ENCODE data around the gene PKD1L1. TPM values are rescaled to one million over a fixed set of nuclear protein-coding genes. Genes with fewer than 3 reads are reported as not detected.
A peak's percentile ranks its signal among the peaks of the same experiment; 100 is the strongest.
"Not testable (repeated sequence)": the region's sequence is repeated elsewhere in the genome, so short reads cannot be mapped to it uniquely, and the experiment has no call there.

PKD1L1 gene
- total RNA-seq, 2 experiments from 2014 or later, result 0.08 to 0.11 TPM

DNA sequence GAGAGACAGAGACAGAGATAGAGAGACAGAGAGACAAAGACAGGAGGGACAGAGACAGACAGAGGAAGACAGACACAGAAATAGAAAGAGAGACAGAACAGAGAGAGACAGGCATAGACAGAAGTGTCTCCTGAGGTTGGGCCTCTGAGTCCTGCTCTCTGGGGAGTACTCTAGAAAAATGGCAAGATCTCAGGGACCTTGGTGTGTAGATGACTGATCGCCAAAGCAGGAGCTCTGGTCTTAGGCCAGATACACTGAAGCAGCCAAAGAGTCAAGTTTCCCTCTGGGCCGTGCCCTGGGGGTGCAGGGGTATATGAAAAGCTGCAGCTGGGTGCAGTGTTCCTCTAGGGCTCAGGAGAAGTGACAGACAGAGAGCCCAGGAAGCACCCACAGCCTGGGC is 189.7 kb downstream of the PKD1L1 start:
- no peaks in the 10 kb centered on the region for H3K36me3 Mint-ChIP-seq (ENCODE audit: low read depth)
- CTCF ChIA-PET, result no interaction called here
- H3K27me3 Mint-ChIP-seq (ENCODE audit: low read depth), result peaks cover 3% of the 10 kb centered on the region
- no peak for DNase-seq
- ATAC-seq, result no peak
- no peak overlapping the region for H3K4me3 Mint-ChIP-seq
- no peak overlapping the region for H3K27ac Mint-ChIP-seq
- POLR2A ChIA-PET, result interaction anchor here (0.6 kb wide), 1 partner anchor 40 kb away, joined by 3 read pairs; no protein-coding TSS in a partner anchor
- no peaks in the 10 kb centered on the region for H3K9me3 Mint-ChIP-seq (ENCODE audit: insufficient read depth)
- no peaks in the 10 kb centered on the region for H3K4me1 Mint-ChIP-seq (ENCODE audit: low read depth)

DNA sequence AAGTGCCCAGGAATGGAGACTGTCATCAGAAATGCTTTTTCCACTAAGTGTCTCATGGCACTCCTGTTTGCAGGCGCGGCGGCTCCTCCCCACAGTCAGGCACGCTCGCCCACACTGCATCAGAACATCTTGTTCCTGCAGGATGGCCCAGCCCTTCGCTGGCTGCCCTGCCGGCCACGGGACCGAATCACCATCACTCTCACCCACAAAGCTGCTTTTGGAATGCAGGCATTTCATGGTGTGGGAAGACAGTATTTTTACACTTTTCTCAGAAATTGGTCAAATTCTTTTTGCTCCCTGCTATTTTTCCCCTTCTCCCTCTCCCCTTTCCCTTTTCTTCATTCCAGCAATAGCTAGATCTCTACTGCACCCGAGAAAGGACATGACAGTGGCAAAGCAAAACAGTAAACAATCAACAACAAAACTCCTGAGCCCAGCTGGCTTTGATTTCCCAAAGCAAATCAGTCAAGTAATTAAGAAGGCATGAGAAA is 190.3 kb downstream of the PKD1L1 start:
- no peaks in the 10 kb centered on the region for H3K36me3 Mint-ChIP-seq (ENCODE audit: low read depth)
- ATAC-seq (no peak), DNase-seq (no peak)
- no peak overlapping the region for H3K4me3 Mint-ChIP-seq
- no peaks in the 10 kb centered on the region for H3K9me3 Mint-ChIP-seq (ENCODE audit: insufficient read depth)
- ChIA-PET POLR2A (interaction anchor here (0.6 kb wide), 1 partner anchor 41 kb away, joined by 3 read pairs; no protein-coding TSS in a partner anchor), CTCF (no interaction called here)
- H3K27me3 Mint-ChIP-seq (ENCODE audit: low read depth), result peaks cover 3% of the 10 kb centered on the region
- no peak overlapping the region for H3K27ac Mint-ChIP-seq
- H3K4me1 Mint-ChIP-seq (ENCODE audit: low read depth), result no peaks in the 10 kb centered on the region

- no peaks in the 10 kb centered on the region for H3K9me3 Mint-ChIP-seq (ENCODE audit: insufficient read depth)
- no peak for DNase-seq
- H3K27ac Mint-ChIP-seq, result no peak overlapping the region
- no peaks in the 10 kb centered on the region for H3K36me3 Mint-ChIP-seq (ENCODE audit: low read depth)
- ChIA-PET CTCF (no interaction called here), POLR2A (no interaction called here)
- no peak overlapping the region for H3K4me3 Mint-ChIP-seq
- peaks cover 2% of the 10 kb centered on the region for H3K4me1 Mint-ChIP-seq (ENCODE audit: low read depth)
- no peak for ATAC-seq
- H3K27me3 Mint-ChIP-seq (ENCODE audit: low read depth), result peaks cover 4% of the 10 kb centered on the region
Measured at GRCh38 chr7:47756636-47757035, 191.6 kb downstream of the PKD1L1 start.

DNA sequence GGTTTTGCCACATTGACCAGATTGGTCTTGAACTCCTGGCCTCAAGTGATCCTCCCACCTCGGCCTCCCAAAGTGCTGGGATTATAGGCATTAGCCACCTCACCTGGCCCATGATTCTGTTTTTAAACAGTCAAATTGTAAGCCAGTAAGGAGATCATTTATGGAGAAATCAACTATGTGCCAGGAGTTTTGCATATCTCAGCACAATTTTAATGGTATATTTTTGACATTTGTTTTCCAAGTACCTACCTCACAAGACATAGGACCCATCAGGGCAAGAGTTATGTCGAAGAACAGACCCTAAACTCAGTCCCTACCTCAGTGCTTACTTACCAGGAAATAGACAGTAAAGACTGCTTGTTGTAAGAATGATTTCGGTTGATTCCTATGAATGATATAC is 193.0 kb downstream of the PKD1L1 start:
- ChIA-PET POLR2A (no interaction called here), CTCF (no interaction called here)
- H3K27me3 Mint-ChIP-seq (ENCODE audit: low read depth), result peaks cover 2% of the 10 kb centered on the region
- no peak overlapping the region for H3K4me3 Mint-ChIP-seq
- ATAC-seq, result no peak
- peaks cover 14% of the 10 kb centered on the region for H3K4me1 Mint-ChIP-seq (ENCODE audit: low read depth)
- H3K27ac Mint-ChIP-seq, result no peak overlapping the region
- no peak for DNase-seq
- no peaks in the 10 kb centered on the region for H3K36me3 Mint-ChIP-seq (ENCODE audit: low read depth)
- H3K9me3 Mint-ChIP-seq (ENCODE audit: insufficient read depth), result no peaks in the 10 kb centered on the region

DNA sequence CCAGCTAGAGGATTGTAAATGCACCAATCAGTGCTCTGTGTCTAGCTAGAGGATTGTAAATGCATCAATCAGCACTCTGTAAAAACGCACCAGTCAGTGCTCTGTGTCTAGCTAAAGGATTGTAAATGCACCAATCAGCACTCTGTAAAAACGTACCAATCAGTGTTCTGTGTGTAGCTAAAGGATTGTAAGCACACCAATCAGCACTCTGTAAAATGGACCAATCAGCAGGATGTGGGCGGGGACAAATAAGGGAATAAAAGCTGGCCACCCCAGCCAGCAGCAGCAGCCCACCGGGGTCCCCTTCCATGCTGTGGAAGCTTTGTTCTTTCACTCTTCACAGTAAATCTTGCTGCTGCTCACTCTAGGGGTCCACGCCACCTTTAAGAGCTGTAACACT is 196.5 kb downstream of the PKD1L1 start:
- H3K27me3 Mint-ChIP-seq (ENCODE audit: low read depth); H3K36me3 Mint-ChIP-seq (ENCODE audit: low read depth); CTCF ChIA-PET; DNase-seq; ATAC-seq; POLR2A ChIA-PET; H3K4me3 Mint-ChIP-seq; H3K9me3 Mint-ChIP-seq (ENCODE audit: insufficient read depth); H3K27ac Mint-ChIP-seq: not testable (repeated sequence)
- H3K4me1 Mint-ChIP-seq (ENCODE audit: low read depth), result peaks cover 14% of the 10 kb centered on the region

- ChIA-PET CTCF (no interaction called here), POLR2A (no interaction called here)
- H3K4me3 Mint-ChIP-seq, result no peak overlapping the region
- DNase-seq (no peak), ATAC-seq (peak; percentile 27)
- H3K4me1 Mint-ChIP-seq (ENCODE audit: low read depth), result peaks cover 14% of the 10 kb centered on the region
- no peaks in the 10 kb centered on the region for H3K9me3 Mint-ChIP-seq (ENCODE audit: insufficient read depth)
- peaks cover 4% of the 10 kb centered on the region for H3K27me3 Mint-ChIP-seq (ENCODE audit: low read depth)
- H3K27ac Mint-ChIP-seq, result no peak overlapping the region
- H3K36me3 Mint-ChIP-seq (ENCODE audit: low read depth), result no peaks in the 10 kb centered on the region
Measured at GRCh38 chr7:47751043-47751442, 197.2 kb downstream of the PKD1L1 start.

DNA sequence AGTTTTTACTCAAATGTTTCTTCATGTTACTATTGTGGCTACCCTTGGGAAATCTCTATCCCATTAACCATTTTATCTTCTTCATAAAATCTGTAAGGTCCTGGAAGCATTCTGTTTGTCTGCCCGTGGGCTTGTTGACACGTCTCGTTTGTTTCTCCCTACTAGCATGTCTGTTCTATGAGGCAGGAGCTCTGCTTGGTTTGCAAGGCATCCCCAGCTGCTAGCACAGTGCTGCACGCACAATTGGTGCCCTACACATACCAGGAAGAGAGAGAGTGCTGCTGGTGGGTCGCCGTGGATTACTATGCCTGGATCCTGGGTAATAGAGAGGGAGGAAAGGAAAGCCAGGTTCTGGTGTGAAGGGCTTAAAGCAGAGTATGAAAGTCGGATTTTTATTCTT is 200.2 kb downstream of the PKD1L1 start:
- H3K27me3 Mint-ChIP-seq (ENCODE audit: low read depth), result peaks cover 6% of the 10 kb centered on the region
- no peak overlapping the region for H3K27ac Mint-ChIP-seq
- peaks cover 14% of the 10 kb centered on the region for H3K4me1 Mint-ChIP-seq (ENCODE audit: low read depth)
- POLR2A ChIA-PET, result no interaction called here
- DNase-seq, result no peak
- no peak overlapping the region for H3K4me3 Mint-ChIP-seq
- no peaks in the 10 kb centered on the region for H3K36me3 Mint-ChIP-seq (ENCODE audit: low read depth)
- ATAC-seq, result no peak
- CTCF ChIA-PET, result no interaction called here
- H3K9me3 Mint-ChIP-seq (ENCODE audit: insufficient read depth), result no peaks in the 10 kb centered on the region

DNA sequence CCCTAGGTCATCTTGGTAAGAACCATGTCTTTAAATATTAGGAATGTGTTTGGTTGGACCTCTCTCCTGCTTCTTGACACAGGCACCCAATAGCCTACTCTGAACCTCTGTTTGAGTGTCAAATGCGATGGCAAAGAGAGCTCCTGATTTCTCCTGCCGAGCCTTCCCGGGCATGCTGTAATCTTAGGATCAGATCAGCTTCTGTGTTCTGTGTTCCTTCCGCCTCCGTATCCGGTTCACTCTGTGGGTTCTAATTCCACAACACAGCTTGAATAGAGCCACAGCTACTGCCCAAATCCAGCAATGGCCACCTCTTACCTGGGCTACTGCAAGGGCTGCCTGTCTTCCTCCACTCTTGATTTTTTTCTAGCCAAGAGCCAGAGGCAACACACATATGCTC is 201.1 kb downstream of the PKD1L1 start:
- ChIA-PET POLR2A (no interaction called here), CTCF (no interaction called here)
- no peak overlapping the region for H3K27ac Mint-ChIP-seq
- no peak for ATAC-seq
- no peak for DNase-seq
- H3K4me1 Mint-ChIP-seq (ENCODE audit: low read depth), result peaks cover 14% of the 10 kb centered on the region
- H3K36me3 Mint-ChIP-seq (ENCODE audit: low read depth), result no peaks in the 10 kb centered on the region
- H3K27me3 Mint-ChIP-seq (ENCODE audit: low read depth), result peaks cover 5% of the 10 kb centered on the region
- H3K4me3 Mint-ChIP-seq, result no peak overlapping the region
- no peaks in the 10 kb centered on the region for H3K9me3 Mint-ChIP-seq (ENCODE audit: insufficient read depth)

DNA sequence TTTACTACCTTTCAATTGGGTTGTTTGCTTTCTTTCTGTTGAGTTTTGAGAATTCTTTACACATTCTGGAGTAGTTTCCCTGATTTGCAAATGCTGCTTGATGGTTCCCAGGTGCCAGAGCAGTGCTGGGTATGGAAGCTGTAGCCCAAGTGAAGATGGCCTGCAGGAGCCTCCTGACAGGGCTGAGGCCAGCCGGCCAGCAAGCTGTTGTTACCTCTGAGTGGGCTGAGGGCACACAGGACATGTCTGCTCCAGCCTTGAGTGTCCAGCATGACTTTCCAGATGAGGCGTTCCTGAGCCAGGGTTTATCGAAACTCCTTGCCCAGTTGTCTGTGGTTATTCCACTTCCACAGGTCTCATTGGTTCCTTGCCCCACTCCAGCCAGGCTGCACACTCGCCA is 201.8 kb downstream of the PKD1L1 start:
- no peak overlapping the region for H3K27ac Mint-ChIP-seq
- H3K9me3 Mint-ChIP-seq (ENCODE audit: insufficient read depth), result no peaks in the 10 kb centered on the region
- DNase-seq, result no peak
- ChIA-PET CTCF (no interaction called here), POLR2A (no interaction called here)
- ATAC-seq, result no peak
- H3K27me3 Mint-ChIP-seq (ENCODE audit: low read depth), result peaks cover 5% of the 10 kb centered on the region
- H3K4me1 Mint-ChIP-seq (ENCODE audit: low read depth), result peaks cover 9% of the 10 kb centered on the region
- H3K4me3 Mint-ChIP-seq, result no peak overlapping the region
- H3K36me3 Mint-ChIP-seq (ENCODE audit: low read depth), result no peaks in the 10 kb centered on the region

DNA sequence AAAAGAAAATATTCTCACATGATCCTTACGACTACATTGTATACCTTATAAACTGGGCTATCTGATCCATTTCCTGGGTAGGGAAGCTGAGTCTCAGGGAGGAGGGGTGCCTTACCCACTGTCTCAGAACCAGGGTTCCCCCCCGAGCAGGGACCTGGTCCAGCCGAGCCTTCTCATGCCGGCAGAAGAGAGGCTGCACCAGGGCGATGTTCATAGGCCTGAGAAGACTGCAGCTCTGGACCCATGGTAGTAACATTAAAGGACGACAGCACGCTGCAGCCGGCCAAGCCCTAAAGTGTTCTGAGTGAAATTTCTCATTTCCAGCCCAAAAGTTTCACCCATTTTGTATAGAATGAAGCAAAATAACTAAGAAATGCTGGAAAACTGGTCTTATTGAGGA is 203.4 kb downstream of the PKD1L1 start:
- Mint-ChIP-seq H3K27me3 (ENCODE audit: low read depth) (peaks cover 5% of the 10 kb centered on the region), H3K4me1 (ENCODE audit: low read depth) (no peaks in the 10 kb centered on the region), H3K9me3 (ENCODE audit: insufficient read depth) (no peaks in the 10 kb centered on the region), H3K36me3 (ENCODE audit: low read depth) (no peaks in the 10 kb centered on the region), H3K27ac (no peak overlapping the region), H3K4me3 (no peak overlapping the region)
- ATAC-seq, result no peak
- no peak for DNase-seq
- ChIA-PET POLR2A (no interaction called here), CTCF (no interaction called here)

GRCh38 chr7:47743965-47744591 is 204.2 kb downstream of the PKD1L1 start:
- Mint-ChIP-seq H3K36me3 (ENCODE audit: low read depth) (no peaks in the 10 kb centered on the region), H3K9me3 (ENCODE audit: insufficient read depth) (no peaks in the 10 kb centered on the region), H3K27ac (no peak overlapping the region), H3K27me3 (ENCODE audit: low read depth) (peaks cover 5% of the 10 kb centered on the region), H3K4me3 (no peak overlapping the region), H3K4me1 (ENCODE audit: low read depth) (no peaks in the 10 kb centered on the region)
- CTCF ChIA-PET, result no interaction called here
- POLR2A ChIA-PET, result no interaction called here
- ATAC-seq (no peak), DNase-seq (no peak)

DNA sequence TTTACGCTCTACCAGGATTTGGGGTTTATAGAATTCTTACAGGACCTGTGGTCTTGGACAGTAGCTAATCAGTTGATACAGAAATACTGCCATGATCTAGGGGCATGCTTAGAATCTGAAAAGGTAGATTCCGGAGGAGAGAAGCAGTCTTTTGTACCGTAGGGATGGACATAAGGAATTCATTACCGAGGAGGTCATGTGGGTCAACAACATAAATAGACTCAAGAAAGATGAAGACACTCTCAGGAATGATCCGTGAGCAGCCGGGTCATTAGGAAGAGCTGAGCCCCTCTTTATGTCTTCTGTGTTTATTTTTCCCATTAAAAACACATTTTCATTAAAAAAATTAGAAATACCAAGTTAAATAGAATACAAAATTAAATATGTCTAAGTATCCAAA is 206.3 kb downstream of the PKD1L1 start:
- no peak for DNase-seq

DNA sequence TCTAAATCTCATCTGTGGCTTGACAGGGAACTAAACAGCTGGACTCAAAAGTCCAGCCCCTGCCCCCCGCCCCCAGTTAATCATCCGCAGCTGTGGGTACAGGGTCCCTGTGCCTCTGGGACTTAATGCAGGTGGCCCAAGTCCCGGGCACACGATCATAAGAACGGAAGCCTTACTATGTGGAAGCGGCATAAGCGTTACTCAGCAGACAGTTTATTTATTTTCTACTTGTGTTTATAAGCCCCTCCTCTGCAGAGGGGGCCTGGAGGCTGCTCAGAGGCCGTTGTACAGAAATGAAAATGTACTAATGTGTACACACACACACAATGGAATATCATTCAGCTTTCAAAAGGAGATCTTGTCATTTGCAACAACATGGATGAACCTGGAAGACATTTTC is 208.4 kb downstream of the PKD1L1 start:
- CTCF ChIA-PET, result no interaction called here
- no peaks in the 10 kb centered on the region for H3K4me1 Mint-ChIP-seq (ENCODE audit: low read depth)
- ATAC-seq (no peak), DNase-seq (no peak)
- H3K4me3 Mint-ChIP-seq, result no peak overlapping the region
- POLR2A ChIA-PET, result no interaction called here
- no peaks in the 10 kb centered on the region for H3K27me3 Mint-ChIP-seq (ENCODE audit: low read depth)
- H3K36me3 Mint-ChIP-seq (ENCODE audit: low read depth), result no peaks in the 10 kb centered on the region
- no peak overlapping the region for H3K27ac Mint-ChIP-seq
- H3K9me3 Mint-ChIP-seq (ENCODE audit: insufficient read depth), result no peaks in the 10 kb centered on the region

More for the DNA sequence above, 206.3 kb downstream of the PKD1L1 start:
- no peaks in the 10 kb centered on the region for H3K36me3 Mint-ChIP-seq (ENCODE audit: low read depth)
- H3K4me3 Mint-ChIP-seq, result no peak overlapping the region
- H3K4me1 Mint-ChIP-seq (ENCODE audit: low read depth), result no peaks in the 10 kb centered on the region
- CTCF ChIA-PET, result no interaction called here
- no peak overlapping the region for H3K27ac Mint-ChIP-seq
- peaks cover 2% of the 10 kb centered on the region for H3K27me3 Mint-ChIP-seq (ENCODE audit: low read depth)
- POLR2A ChIA-PET, result no interaction called here
- no peak for ATAC-seq
- no peaks in the 10 kb centered on the region for H3K9me3 Mint-ChIP-seq (ENCODE audit: insufficient read depth)
